Vagina (tissue), 2 donors: Measurements from ENCODE around the gene FOXC2.

Experiments
- POLR2A ChIP-seq, 2 donors: fragments of 450-650 bp; IDR thresholded peaks; one replicate each; pipeline ENCODE4 v1.6.1; 2017; ENCODE audit warnings: antibody characterized with exemption in 2 of 2, mild to moderate bottlenecking in 2 of 2, moderate library complexity in 2 of 2
- TF ChIP-seq, protein P1 (sequence below), 3 experiments: fragments of 450-650 bp in 2 of 3; fragments of 200-600 bp in 1 of 3; sonication (generic) in 1 of 3; IDR thresholded peaks; one replicate each; pipeline ENCODE4 v1.5.1; 2017 to 2019; ENCODE audit warnings: antibody characterized with exemption in 3 of 3, mild to moderate bottlenecking in 2 of 3, moderate library complexity in 2 of 3

DNA sequence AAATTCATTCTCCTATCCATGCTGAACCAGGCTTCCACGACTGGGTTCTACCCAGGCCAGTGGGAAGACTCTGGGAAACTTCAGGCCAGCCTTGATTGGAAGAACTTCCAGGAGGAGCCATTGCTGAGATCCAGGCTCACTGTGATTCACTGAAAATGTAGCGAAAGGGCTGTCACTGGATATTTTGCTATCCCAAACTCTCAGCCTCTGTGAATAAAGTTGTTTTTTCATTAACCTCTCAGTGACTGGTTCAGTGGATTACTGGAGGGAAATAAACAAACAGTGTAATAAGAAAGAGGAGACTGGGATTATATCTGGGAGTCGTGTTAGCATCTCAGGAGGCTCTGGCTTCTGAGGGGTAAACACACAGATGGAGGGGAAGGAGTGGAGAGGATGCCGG, 14.8 kb downstream of the FOXC2 start:
- no peak for TF ChIP-seq POLR2A (IDR thresholded peaks at IDR 0.05)
- TF ChIP-seq, protein P1, sequence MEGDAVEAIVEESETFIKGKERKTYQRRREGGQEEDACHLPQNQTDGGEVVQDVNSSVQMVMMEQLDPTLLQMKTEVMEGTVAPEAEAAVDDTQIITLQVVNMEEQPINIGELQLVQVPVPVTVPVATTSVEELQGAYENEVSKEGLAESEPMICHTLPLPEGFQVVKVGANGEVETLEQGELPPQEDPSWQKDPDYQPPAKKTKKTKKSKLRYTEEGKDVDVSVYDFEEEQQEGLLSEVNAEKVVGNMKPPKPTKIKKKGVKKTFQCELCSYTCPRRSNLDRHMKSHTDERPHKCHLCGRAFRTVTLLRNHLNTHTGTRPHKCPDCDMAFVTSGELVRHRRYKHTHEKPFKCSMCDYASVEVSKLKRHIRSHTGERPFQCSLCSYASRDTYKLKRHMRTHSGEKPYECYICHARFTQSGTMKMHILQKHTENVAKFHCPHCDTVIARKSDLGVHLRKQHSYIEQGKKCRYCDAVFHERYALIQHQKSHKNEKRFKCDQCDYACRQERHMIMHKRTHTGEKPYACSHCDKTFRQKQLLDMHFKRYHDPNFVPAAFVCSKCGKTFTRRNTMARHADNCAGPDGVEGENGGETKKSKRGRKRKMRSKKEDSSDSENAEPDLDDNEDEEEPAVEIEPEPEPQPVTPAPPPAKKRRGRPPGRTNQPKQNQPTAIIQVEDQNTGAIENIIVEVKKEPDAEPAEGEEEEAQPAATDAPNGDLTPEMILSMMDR (IDR thresholded peaks at IDR 0.05): no peak
